Endothelial cell of umbilical vein (primary cell): Measurements from ENCODE around the gene TWIST2. TPM values are rescaled to one million over a fixed set of nuclear protein-coding genes. Genes with fewer than 3 reads are reported as not detected.

Experiments
- BruUV-seq: library from RNA; stranded (reverse); fragments of 400-500 nt; replicated peaks from 2 replicates; lab custom pipeline; 2021; lab: Mats Ljungman, UMichigan
- CTCF ChIA-PET: fragments of 300-600, 350-600 bp; sonication (Branson Sonifier 250); formaldehyde crosslinking; loops from one replicate; lab custom pipeline; 2021; ENCODE audit warnings: antibody characterized with exemption, inconsistent platforms; lab: Charles Lee
- POLR2A ChIA-PET: fragments of 300-600, 350-600 bp; sonication (Branson Sonifier 250); formaldehyde crosslinking; loops from one replicate; lab custom pipeline; 2021; ENCODE audit warnings: antibody characterized with exemption, inconsistent platforms; lab: Charles Lee
- DNase-seq: peaks from one replicate; pipeline ENCODE4 v3.0.0-alpha.2; 2011; ENCODE audit warnings: low read depth, low spot score
- FAIRE-seq: peaks from 2 replicates; lab custom pipeline; 2011; peaks lifted over from hg19 to GRCh38; lab: Jason Lieb, UNC
- H2AFZ ChIP-seq: 2 replicates; pipeline ENCODE4 v1.6.0; 2012; ENCODE audit warnings: low read depth, low read length, control low read depth, inconsistent platforms
- H3K27ac ChIP-seq: 2 replicates; pipeline ENCODE4 v1.5.1; 2011; ENCODE audit warnings: low read depth, mild to moderate bottlenecking, control low read depth, low read length, moderate library complexity; ENCODE audit not compliant: insufficient read depth
- H3K27me3 ChIP-seq, 2 experiments: 2 replicates each; pipeline versions ENCODE4 v1.6.0 to v1.6.1; 2011; ENCODE audit warnings: low read length in 2 of 2, mixed read lengths in 1 of 2; ENCODE audit not compliant: control insufficient read depth in 2 of 2, insufficient read depth in 2 of 2
- H3K36me3 ChIP-seq, 2 experiments: 2 replicates in 1 of 2; 3 replicates in 1 of 2; pipeline ENCODE4 v1.5.1; 2011; ENCODE audit warnings: low read length in 2 of 2, mild to moderate bottlenecking in 1 of 2, moderate library complexity in 1 of 2; ENCODE audit not compliant: control insufficient read depth in 2 of 2, insufficient read depth in 2 of 2; ENCODE audit errors: extremely low read depth in 1 of 2
- H3K4me1 ChIP-seq: 3 replicates; pipeline ENCODE4 v1.5.1; 2011; ENCODE audit warnings: mild to moderate bottlenecking, low read length; ENCODE audit not compliant: control insufficient read depth, insufficient read depth; ENCODE audit errors: extremely low read depth
- H3K4me2 ChIP-seq: 2 replicates; pipeline ENCODE4 v1.6.1; 2011; ENCODE audit warnings: low read length, control low read depth, mixed read lengths; ENCODE audit not compliant: insufficient read depth
- H3K4me3 ChIP-seq, 3 experiments: fragments of 200-600 bp in 1 of 3; sonication (generic), shearing (Covaris generic) in 1 of 3; replicated peaks in 1 of 3; 2 replicates each; pipeline ENCODE4 v1.5.1; 2011 to 2016; ENCODE audit warnings: control low read depth in 3 of 3, low read length in 3 of 3, mild to moderate bottlenecking in 2 of 3, inconsistent platforms in 1 of 3, low read depth in 1 of 3, moderate library complexity in 1 of 3; ENCODE audit not compliant: insufficient read depth in 1 of 3
- H3K79me2 ChIP-seq: 2 replicates; pipeline ENCODE4 v1.6.0; 2012; ENCODE audit warnings: low read length, inconsistent platforms; ENCODE audit not compliant: control insufficient read depth, insufficient read depth
- H3K9ac ChIP-seq: replicated peaks from 2 replicates; pipeline ENCODE3; 2011; ENCODE audit warnings: low read length, control low read depth; ENCODE audit not compliant: insufficient read depth; ENCODE audit errors: extremely low read depth
- H3K9me1 ChIP-seq: replicated peaks from 3 replicates; pipeline ENCODE4 v1.6.0; 2011; ENCODE audit warnings: mild to moderate bottlenecking, low read length; ENCODE audit not compliant: control insufficient read depth, insufficient read depth; ENCODE audit errors: extremely low read depth
- H3K9me3 ChIP-seq: replicated peaks from 2 replicates; pipeline ENCODE4 v1.5.1; 2012; ENCODE audit warnings: low read length, inconsistent platforms; ENCODE audit not compliant: control insufficient read depth, insufficient read depth
- H4K20me1 ChIP-seq: replicated peaks from 2 replicates; pipeline ENCODE3; 2011; ENCODE audit warnings: mild to moderate bottlenecking, low read length; ENCODE audit not compliant: control insufficient read depth, insufficient read depth; ENCODE audit errors: extremely low read depth
- CTCF ChIP-seq, 2 donors: IDR thresholded peaks; 1 replicate in 1 of 2; 2 replicates in 1 of 2; pipeline ENCODE4 v1.5.1; 2011; ENCODE audit warnings: low read length in 2 of 2, mild to moderate bottlenecking in 2 of 2, moderate library complexity in 2 of 2, control low read depth in 1 of 2, inconsistent platforms in 1 of 2, low read depth in 1 of 2; ENCODE audit not compliant: insufficient read depth in 1 of 2; ENCODE audit errors: extremely low read depth in 1 of 2
- FOS ChIP-seq: IDR thresholded peaks from 2 replicates; pipeline ENCODE4 v1.6.1; 2011; ENCODE audit warnings: mild to moderate bottlenecking, low read length, moderate library complexity, borderline replicate concordance; ENCODE audit not compliant: insufficient read depth
- MYC ChIP-seq: IDR thresholded peaks from one replicate; pipeline ENCODE4 v1.6.1; 2011; ENCODE audit warnings: mild to moderate bottlenecking, low read depth, low read length
- POLR2AphosphoS5 ChIP-seq: IDR thresholded peaks from 2 replicates; pipeline ENCODE4 v1.6.1; 2012; ENCODE audit warnings: low read depth, mild to moderate bottlenecking, control low read depth, low read length, moderate library complexity; ENCODE audit not compliant: insufficient read depth
- dilution Hi-C: fragments of 300-500 bp; cut with MboI; formaldehyde crosslinking; loops from one replicate; pipeline ENCODE4 v1.15.0; 2019; ENCODE audit warnings: low sequenced_read_pairs; ENCODE audit not compliant: extremely low pct_ligation_motif_present
- intact Hi-C: fragments of 100-400 bp; cut with micrococcal nuclease; formaldehyde crosslinking; loops from one replicate; pipeline ENCODE4 v1.10.0; 2022
- polyA plus RNA-seq, 4 experiments: library from polyadenylated mRNA; depleted of rRNA in 3 of 4; stranded (reverse) in 3 of 4; unstranded in 1 of 4; fragments of >200 nt; gene quantifications; 2 replicates each; pipeline versions ENCODE4 v1.2.1 to v1.2.3, GENCODE V29; 2011 to 2012; ENCODE audit warnings: missing spikeins in 1 of 4
- total RNA-seq: library from RNA; stranded (reverse); gene quantifications from 2 replicates; pipeline ENCODE4 v1.2.3, GENCODE V29; 2021
- TF ChIP-seq, protein P1 (sequence below): IDR thresholded peaks from 2 replicates; pipeline ENCODE4 v1.6.1; 2011; ENCODE audit not compliant: insufficient read depth, insufficient read length

TWIST2 gene
- total and polyA plus RNA-seq, 2 donors (not counting 3 experiments of a cell fraction or from before 2014, with no cell fraction given), result 2.3 to 3.4 TPM

- ChIA-PET POLR2A (no interaction called here), CTCF (interaction anchor here (1.1 to 2.0 kb wide), 3 partner anchors 25 to 502 kb away, joined by 3 to 14 read pairs (median 3); partner anchors contain the start of gene TWIST2)
- Histone ChIP-seq H2AFZ (no peak overlapping the region), H3K27ac (no peak overlapping the region), H3K4me3 (no peak overlapping the region), H3K9me3 (no peaks in the 10 kb centered on the region), H3K9me1 (no peaks in the 10 kb centered on the region), H3K9ac (no peak overlapping the region), H4K20me1 (no peaks in the 10 kb centered on the region), H3K36me3 (no peaks in the 10 kb centered on the region), H3K79me2 (no peaks in the 10 kb centered on the region), H3K4me1 (no peaks in the 10 kb centered on the region), H3K4me2 (no peak overlapping the region), H3K27me3 (no peaks in the 10 kb centered on the region)
- FAIRE-seq (no peak), DNase-seq (no peak)
- BruUV-seq, result no TSS peak
- dilution Hi-C loops, result no loop called here
- intact Hi-C loops, result no loop called here
- TF ChIP-seq POLR2AphosphoS5, result no peak
- TF ChIP-seq CTCF (IDR thresholded peaks at IDR 0.05; ENCODE audit: extremely low read depth in 1 of 2, insufficient read depth in 1 of 2, low read depth in 1 of 2, low read length in 2 of 2), result no peak
- TF ChIP-seq, protein P1, sequence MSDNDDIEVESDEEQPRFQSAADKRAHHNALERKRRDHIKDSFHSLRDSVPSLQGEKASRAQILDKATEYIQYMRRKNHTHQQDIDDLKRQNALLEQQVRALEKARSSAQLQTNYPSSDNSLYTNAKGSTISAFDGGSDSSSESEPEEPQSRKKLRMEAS, result no peak
- no peak for TF ChIP-seq FOS
- no peak for TF ChIP-seq MYC
Measured at GRCh38 chr2:238872628-238873380, 24.9 kb downstream of the TWIST2 start.
